NB4 (cell line): Measurements from ENCODE around the gene TTLL7.

Experiments
- DNase-seq: peaks from one replicate; pipeline ENCODE4 v3.0.0; 2010; ENCODE audit warnings: low read depth
- H3K4me3 ChIP-seq: one replicate; pipeline ENCODE4 v1.5.1; 2011; ENCODE audit warnings: mild to moderate bottlenecking, low read depth, low read length, moderate library complexity
- MYC ChIP-seq: IDR thresholded peaks from 2 replicates; pipeline ENCODE4 v1.6.1; 2011; ENCODE audit warnings: low read depth, low read length
- POLR2A ChIP-seq: IDR thresholded peaks from 2 replicates; pipeline ENCODE4 v1.6.1; 2011; ENCODE audit warnings: mild to moderate bottlenecking; ENCODE audit not compliant: insufficient read length; ENCODE audit errors: extremely low read depth
- TF ChIP-seq, protein P1 (sequence below): IDR thresholded peaks from one replicate; pipeline ENCODE4 v1.5.1; 2012; ENCODE audit warnings: low read depth, low read length
- TF ChIP-seq, protein P2 (sequence below): IDR thresholded peaks from 2 replicates; pipeline ENCODE4 v1.6.1; 2011; ENCODE audit warnings: low read depth, low read length

TTLL7 gene

DNA sequence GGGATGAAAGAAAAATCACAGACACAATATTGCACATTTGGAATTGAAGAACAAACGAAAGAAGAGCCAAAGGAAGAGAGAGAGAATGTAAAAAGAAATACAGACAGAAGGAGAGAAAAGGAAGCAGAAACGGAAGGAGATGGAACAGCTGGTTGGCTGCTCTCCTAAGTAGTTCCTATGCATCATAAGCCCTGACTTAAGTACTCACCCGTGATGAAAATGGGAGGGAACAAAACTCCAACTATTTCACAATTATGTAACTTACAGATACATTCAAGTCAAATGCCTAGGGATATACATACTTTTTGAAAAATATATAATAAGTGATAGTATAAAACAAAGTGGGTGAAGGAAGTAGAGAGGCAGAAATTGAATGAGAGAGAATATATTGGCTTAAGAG lies 88.5 kb downstream of the TTLL7 start:
- H3K4me3 ChIP-seq, result no peak overlapping the region
- no peak for DNase-seq
- TF ChIP-seq, protein P1, sequence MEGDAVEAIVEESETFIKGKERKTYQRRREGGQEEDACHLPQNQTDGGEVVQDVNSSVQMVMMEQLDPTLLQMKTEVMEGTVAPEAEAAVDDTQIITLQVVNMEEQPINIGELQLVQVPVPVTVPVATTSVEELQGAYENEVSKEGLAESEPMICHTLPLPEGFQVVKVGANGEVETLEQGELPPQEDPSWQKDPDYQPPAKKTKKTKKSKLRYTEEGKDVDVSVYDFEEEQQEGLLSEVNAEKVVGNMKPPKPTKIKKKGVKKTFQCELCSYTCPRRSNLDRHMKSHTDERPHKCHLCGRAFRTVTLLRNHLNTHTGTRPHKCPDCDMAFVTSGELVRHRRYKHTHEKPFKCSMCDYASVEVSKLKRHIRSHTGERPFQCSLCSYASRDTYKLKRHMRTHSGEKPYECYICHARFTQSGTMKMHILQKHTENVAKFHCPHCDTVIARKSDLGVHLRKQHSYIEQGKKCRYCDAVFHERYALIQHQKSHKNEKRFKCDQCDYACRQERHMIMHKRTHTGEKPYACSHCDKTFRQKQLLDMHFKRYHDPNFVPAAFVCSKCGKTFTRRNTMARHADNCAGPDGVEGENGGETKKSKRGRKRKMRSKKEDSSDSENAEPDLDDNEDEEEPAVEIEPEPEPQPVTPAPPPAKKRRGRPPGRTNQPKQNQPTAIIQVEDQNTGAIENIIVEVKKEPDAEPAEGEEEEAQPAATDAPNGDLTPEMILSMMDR, result no peak
- TF ChIP-seq POLR2A (no peak), MYC (no peak)
- TF ChIP-seq, protein P2, sequence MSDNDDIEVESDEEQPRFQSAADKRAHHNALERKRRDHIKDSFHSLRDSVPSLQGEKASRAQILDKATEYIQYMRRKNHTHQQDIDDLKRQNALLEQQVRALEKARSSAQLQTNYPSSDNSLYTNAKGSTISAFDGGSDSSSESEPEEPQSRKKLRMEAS, result no peak

GRCh38 chr1:83909687-83910086 lies 89.2 kb downstream of the TTLL7 start:
- no peak overlapping the region for H3K4me3 ChIP-seq
- no peak for DNase-seq
- TF ChIP-seq POLR2A, result no peak
- TF ChIP-seq, protein P1, result no peak
- TF ChIP-seq MYC, result no peak
- TF ChIP-seq, protein P2, result no peak

DNA sequence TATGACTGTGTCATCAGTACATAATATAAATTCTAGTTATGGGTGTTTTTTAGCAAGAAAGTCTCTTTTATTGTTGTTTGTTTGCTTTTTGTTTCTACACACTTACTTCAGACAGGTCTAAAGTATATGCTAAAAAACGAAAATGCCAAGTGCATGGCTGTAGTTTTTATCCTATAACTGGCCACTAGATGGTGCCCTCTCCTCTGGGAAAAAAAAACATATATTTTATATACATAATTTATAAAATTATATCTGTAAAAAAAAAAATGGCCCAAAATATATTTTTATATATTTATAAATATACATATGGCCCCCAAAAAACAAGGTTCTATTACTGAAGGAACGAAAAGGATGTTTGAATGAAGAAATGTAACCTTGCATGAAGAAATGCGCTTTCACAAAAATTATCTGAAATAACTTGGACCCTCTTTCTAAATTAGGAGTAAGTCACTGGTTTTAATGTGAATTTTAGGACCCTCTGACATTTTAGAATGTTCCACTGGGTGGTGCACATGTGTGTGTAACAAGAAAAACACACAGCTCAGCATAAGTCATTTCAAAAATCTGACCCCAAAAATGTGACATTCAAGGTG lies 93.5 kb downstream of the TTLL7 start:
- TF ChIP-seq MYC (no peak), POLR2A (no peak)
- TF ChIP-seq, protein P1, result peak; percentile 59
- TF ChIP-seq, protein P2, result no peak
- H3K4me3 ChIP-seq, result no peak overlapping the region
- peak; percentile 21 for DNase-seq

- TF ChIP-seq POLR2A, result no peak
- TF ChIP-seq, protein P2, result no peak
- no peak for TF ChIP-seq MYC
- TF ChIP-seq, protein P1, result no peak
- H3K4me3 ChIP-seq, result no peak overlapping the region
- DNase-seq, result no peak
These were observed 97.3 kb downstream of the TTLL7 start for GRCh38 chr1:83901547-83902155.

GRCh38 chr1:83900524-83900923 lies 98.4 kb downstream of the TTLL7 start:
- no peak overlapping the region for H3K4me3 ChIP-seq
- no peak for TF ChIP-seq POLR2A
- TF ChIP-seq, protein P1, result no peak
- TF ChIP-seq, protein P2, result no peak
- no peak for TF ChIP-seq MYC
- no peak for DNase-seq
